Activated CD4-positive, alpha-beta T cell treated with anti-CD3 and anti-CD28 coated beads, Interleukin-2, amount 10 ng/mL, durations not matched to agents 24 days and 14 days (primary cell): Measurements from ENCODE around the gene MOSPD3. TPM values are rescaled to one million over a fixed set of nuclear protein-coding genes. Genes with fewer than 3 reads are reported as not detected.

ENCODE experiments used
- DNase-seq: peaks from one replicate; pipeline ENCODE4 v3.0.0; 2022
- H3K27ac Mint-ChIP-seq: one replicate; pipeline ENCODE4 v1.8.0; 2022; ENCODE audit warnings: mild to moderate bottlenecking, mixed read lengths
- H3K27me3 Mint-ChIP-seq: one replicate; pipeline ENCODE4 v1.8.0; 2022; ENCODE audit warnings: mixed read lengths
- H3K36me3 Mint-ChIP-seq: one replicate; pipeline ENCODE4 v1.8.0; 2022; ENCODE audit warnings: low read depth, mild to moderate bottlenecking, mixed read lengths
- H3K4me1 Mint-ChIP-seq: one replicate; pipeline ENCODE4 v1.8.0; 2021; ENCODE audit warnings: mixed read lengths
- H3K4me3 Mint-ChIP-seq: one replicate; pipeline ENCODE4 v1.8.0; 2022; ENCODE audit warnings: mild to moderate bottlenecking, moderate library complexity, mixed read lengths
- H3K9me3 Mint-ChIP-seq: one replicate; pipeline ENCODE4 v1.8.0; 2021; ENCODE audit warnings: mixed read lengths
- intact Hi-C: fragments of 100-400 bp; cut with micrococcal nuclease; formaldehyde crosslinking; loops from one replicate; pipeline ENCODE4 v1.15.1; 2023
- total RNA-seq: library from RNA; stranded (reverse); gene quantifications from 2 replicates; pipeline ENCODE4 v1.2.3, GENCODE V29; 2022

Gene MOSPD3
- total RNA-seq, 1 donor from 2014 or later: 12.1 TPM

GRCh38 chr7:100580466-100581283 lies 31.7 kb upstream of the MOSPD3 start:
- Mint-ChIP-seq H3K36me3 (peaks cover 25% of the 10 kb centered on the region), H3K4me3 (no peak overlapping the region), H3K4me1 (peaks cover 25% of the 10 kb centered on the region), H3K27me3 (no peaks in the 10 kb centered on the region), H3K9me3 (no peaks in the 10 kb centered on the region), H3K27ac (no peak overlapping the region)
- intact Hi-C loops: loop anchor here (10.0 kb wide), 1 partner anchor 456 kb away; the partner anchor contains the start of gene MBLAC1
- DNase-seq: no peak

GRCh38 chr7:100582041-100582579 lies 30.2 kb upstream of the MOSPD3 start:
- Mint-ChIP-seq H3K27ac (peak overlapping the region; percentile 96), H3K4me3 (peak overlapping the region; percentile 91), H3K4me1 (peaks cover 28% of the 10 kb centered on the region), H3K36me3 (peaks cover 21% of the 10 kb centered on the region), H3K9me3 (no peaks in the 10 kb centered on the region), H3K27me3 (no peaks in the 10 kb centered on the region)
- intact Hi-C loops: loop anchor here (2.0 to 10.0 kb wide), 2 partner anchors 13 to 457 kb away; partner anchors contain the start of gene MBLAC1
- DNase-seq: no peak

- Mint-ChIP-seq H3K27me3 (no peaks in the 10 kb centered on the region), H3K36me3 (peaks cover 18% of the 10 kb centered on the region), H3K4me1 (peaks cover 28% of the 10 kb centered on the region), H3K27ac (peak overlapping the region; percentile 96), H3K9me3 (no peaks in the 10 kb centered on the region), H3K4me3 (peak overlapping the region; percentile 91)
- DNase-seq: no peak
- intact Hi-C loops: loop anchor here (1.0 to 10.0 kb wide), 3 partner anchors 14 to 458 kb away; partner anchors contain the start of genes MBLAC1 and TSC22D4
Observed at GRCh38 chr7:100582650-100583049, 29.7 kb upstream of the MOSPD3 start.

GRCh38 chr7:100583132-100584053 lies 28.9 kb upstream of the MOSPD3 start:
- intact Hi-C loops: loop anchor here (1.0 to 10.0 kb wide), 3 partner anchors 15 to 459 kb away; partner anchors contain the start of genes MBLAC1 and TSC22D4
- H3K27ac Mint-ChIP-seq: peak overlapping the region; percentile 96
- peak overlapping the region; percentile 91 for H3K4me3 Mint-ChIP-seq
- DNase-seq: peak; percentile 93
- H3K27me3 Mint-ChIP-seq: no peaks in the 10 kb centered on the region
- peaks cover 30% of the 10 kb centered on the region for H3K4me1 Mint-ChIP-seq
- peaks cover 11% of the 10 kb centered on the region for H3K36me3 Mint-ChIP-seq
- H3K9me3 Mint-ChIP-seq: no peaks in the 10 kb centered on the region

GRCh38 chr7:100584054-100584682 lies 28.2 kb upstream of the MOSPD3 start:
- Mint-ChIP-seq H3K27ac (peak overlapping the region; percentile 96), H3K9me3 (no peaks in the 10 kb centered on the region), H3K36me3 (peaks cover 7% of the 10 kb centered on the region), H3K27me3 (no peaks in the 10 kb centered on the region), H3K4me3 (peak overlapping the region; percentile 91), H3K4me1 (peaks cover 30% of the 10 kb centered on the region)
- no peak for DNase-seq
- intact Hi-C loops: loop anchor here (10.0 kb wide), 1 partner anchor 459 kb away; the partner anchor contains the start of gene MBLAC1

- Mint-ChIP-seq H3K9me3 (no peaks in the 10 kb centered on the region), H3K27me3 (no peaks in the 10 kb centered on the region), H3K4me3 (peak overlapping the region; percentile 91), H3K27ac (peak overlapping the region; percentile 96), H3K36me3 (peaks cover 3% of the 10 kb centered on the region), H3K4me1 (peaks cover 30% of the 10 kb centered on the region)
- DNase-seq: peak; percentile 71
- intact Hi-C loops: loop anchor here (5.0 to 10.0 kb wide), 3 partner anchors 107 to 460 kb away; partner anchors contain the start of genes GIGYF1, MBLAC1 and SLC12A9
Observed at GRCh38 chr7:100584683-100585510, 27.4 kb upstream of the MOSPD3 start.

- DNase-seq: peak; percentile 92
- H3K4me1 Mint-ChIP-seq: peaks cover 30% of the 10 kb centered on the region
- H3K9me3 Mint-ChIP-seq: no peaks in the 10 kb centered on the region
- H3K36me3 Mint-ChIP-seq: peaks cover 3% of the 10 kb centered on the region
- peak within 1 kb of the TSS; percentile 96 for H3K27ac Mint-ChIP-seq
- intact Hi-C loops: loop anchor here (1.0 to 10.0 kb wide), 12 partner anchors 20 to 461 kb away; partner anchors contain the start of genes AGFG2, GIGYF1, GNB2 and MBLAC1
- H3K4me3 Mint-ChIP-seq: peak within 1 kb of the TSS; percentile 91
- H3K27me3 Mint-ChIP-seq: peaks cover 6% of the 10 kb centered on the region
Observed at GRCh38 chr7:100585511-100586265, 26.7 kb upstream of the MOSPD3 start, which contains the start of gene LRCH4. Gene LRCH4 (minus strand): TSS chr7:100586129. CDS start chr7:100586100, 29 bp downstream.

- peak within 1 kb of the TSS; percentile 96 for H3K27ac Mint-ChIP-seq
- peak within 1 kb of the TSS; percentile 91 for H3K4me3 Mint-ChIP-seq
- H3K27me3 Mint-ChIP-seq: peaks cover 6% of the 10 kb centered on the region
- intact Hi-C loops: loop anchor here (1.0 to 10.0 kb wide), 12 partner anchors 19 to 462 kb away; partner anchors contain the start of genes AGFG2, GIGYF1, GNB2 and MBLAC1
- peaks cover 3% of the 10 kb centered on the region for H3K36me3 Mint-ChIP-seq
- peak; percentile 100 for DNase-seq
- no peaks in the 10 kb centered on the region for H3K9me3 Mint-ChIP-seq
- peaks cover 30% of the 10 kb centered on the region for H3K4me1 Mint-ChIP-seq
Observed at GRCh38 chr7:100586266-100587025, 25.9 kb upstream of the MOSPD3 start, which contains the start of gene FBXO24. Gene FBXO24 (plus strand): TSS chr7:100586328. CDS start chr7:100586626, 298 bp downstream.

GRCh38 chr7:100588438-100588837 lies 23.9 kb upstream of the MOSPD3 start:
- Mint-ChIP-seq H3K27me3 (peaks cover 6% of the 10 kb centered on the region), H3K27ac (no peak overlapping the region), H3K9me3 (no peaks in the 10 kb centered on the region), H3K4me1 (peaks cover 23% of the 10 kb centered on the region), H3K36me3 (peaks cover 4% of the 10 kb centered on the region), H3K4me3 (peak overlapping the region; percentile 55)
- no peak for DNase-seq
- intact Hi-C loops: loop anchor here (5.0 to 10.0 kb wide), 3 partner anchors 104 to 464 kb away; partner anchors contain the start of genes GIGYF1, MBLAC1 and SLC12A9

GRCh38 chr7:100589341-100589947 lies 22.9 kb upstream of the MOSPD3 start:
- H3K27ac Mint-ChIP-seq: no peak overlapping the region
- peaks cover 15% of the 10 kb centered on the region for H3K4me1 Mint-ChIP-seq
- peaks cover 4% of the 10 kb centered on the region for H3K36me3 Mint-ChIP-seq
- DNase-seq: no peak
- no peak overlapping the region for H3K4me3 Mint-ChIP-seq
- intact Hi-C loops: loop anchor here (5.0 to 10.0 kb wide), 3 partner anchors 103 to 465 kb away; partner anchors contain the start of genes GIGYF1, MBLAC1 and SLC12A9
- H3K9me3 Mint-ChIP-seq: no peaks in the 10 kb centered on the region
- peaks cover 6% of the 10 kb centered on the region for H3K27me3 Mint-ChIP-seq
